Adipose tissue (tissue), 3 donors: ENCODE results near the gene ARHGAP11A. TPM values are rescaled to one million over a fixed set of nuclear protein-coding genes. Genes with fewer than 3 reads are reported as not detected.

Experiments used
- H3K27ac ChIP-seq: one replicate; pipeline ENCODE4 v1.5.1; 2013; ENCODE audit warnings: low read depth, low read length
- WGBS, 3 donors: extraction: QIAGEN DNeasy Blood & Tissue Kit; methylation state at CpG; one replicate each; pipeline ENCODE4 v1.1.7; 2013; 5-methylcytosine and 5-hydroxymethylcytosine counted together
- polyA plus RNA-seq, 3 donors: library from polyadenylated mRNA; stranded (reverse); fragments of 200-250 nt; gene quantifications; one replicate each; pipeline ENCODE4 v1.2.3, GENCODE V29; 2013
- donor health status: healthy with polysubstance abuse.
- donor health status: Bipolar disorder and iron deficiency.
- donor health status: healthy.

Gene ARHGAP11A
- polyA plus RNA-seq, 3 donors, result 1.1 to 4.2 (median 1.1) TPM

DNA sequence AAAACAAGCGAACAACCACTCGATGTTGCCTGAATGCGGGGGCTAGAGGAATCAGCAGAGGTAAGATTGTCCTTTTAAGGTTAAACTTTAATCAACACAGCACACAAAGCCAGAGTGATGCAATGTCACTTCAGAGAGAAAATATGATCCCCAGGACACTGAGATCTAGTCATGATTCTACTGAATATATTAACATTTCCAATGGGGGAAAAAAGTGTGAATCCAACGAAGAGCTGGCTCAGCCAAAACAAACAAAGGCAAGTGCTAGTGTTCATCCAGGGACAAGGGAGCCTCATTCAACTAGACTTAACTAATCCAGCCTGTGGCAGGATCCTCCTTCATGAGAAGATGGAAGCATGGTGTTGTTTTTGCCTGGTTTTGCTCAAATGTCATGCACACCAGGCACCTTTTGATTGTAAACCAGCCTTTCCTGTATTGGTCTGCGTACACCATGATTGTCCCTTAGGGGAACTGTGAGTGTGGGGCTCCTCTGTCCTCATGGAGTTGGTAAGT, 62.0 kb downstream of the ARHGAP11A start:
- H3K27ac ChIP-seq, result no peak overlapping the region
- WGBS, 3 donors, result 41 to 90% (median 79%) methylated on average over 5 of the region's 5 CpGs

DNA sequence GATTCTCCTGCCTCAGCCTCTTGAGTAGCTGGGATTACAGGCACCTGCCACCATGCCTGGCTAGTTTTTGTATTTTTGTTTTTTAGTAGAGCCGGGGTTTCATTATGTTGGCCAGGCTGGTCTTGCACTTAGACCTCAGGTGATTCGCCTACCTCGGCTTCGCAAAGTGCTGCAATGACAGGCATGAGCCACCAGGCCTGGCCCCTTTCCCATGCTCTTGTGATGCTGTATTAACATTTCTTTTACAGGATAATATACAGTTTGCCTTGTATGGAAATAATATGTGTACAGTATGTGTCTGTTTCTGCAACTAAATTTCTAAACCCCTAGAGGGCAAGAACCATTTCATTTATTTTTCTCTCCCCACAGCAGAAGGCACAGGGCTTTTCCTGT, 64.0 kb downstream of the ARHGAP11A start:
- no peak overlapping the region for H3K27ac ChIP-seq
- WGBS, 3 donors, result 95 to 98% (median 96%) methylated on average over 4 of the region's 4 CpGs

DNA sequence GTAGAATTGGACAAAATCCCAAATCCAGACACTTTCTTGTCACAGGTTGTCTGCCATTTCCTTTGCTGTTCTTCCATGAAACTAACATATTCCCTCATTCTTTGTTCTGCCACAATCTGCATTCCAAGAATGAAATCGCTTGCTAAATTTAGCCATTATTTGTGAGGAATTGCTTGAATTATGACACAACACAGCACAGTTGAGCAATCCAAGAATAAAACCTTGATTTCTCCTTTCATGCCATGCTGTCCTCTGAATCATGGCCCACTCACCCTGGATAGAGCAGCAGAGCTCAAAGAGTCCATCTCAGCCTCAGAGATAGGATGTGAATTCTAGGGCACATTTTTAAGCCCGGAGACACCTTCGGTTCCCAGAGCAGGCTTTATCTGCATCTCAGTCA, 67.3 kb downstream of the ARHGAP11A start:
- 85 to 95% (median 88%) methylated on average over 3 of the region's 3 CpGs for WGBS, 3 donors
- no peak overlapping the region for H3K27ac ChIP-seq

GRCh38 chr15:32682977-32683630, 67.8 kb downstream of the ARHGAP11A start:
- WGBS, 3 donors, result 94 to 96% (median 95%) methylated on average over 2 of the region's 2 CpGs
- H3K27ac ChIP-seq, result no peak overlapping the region

- 73 to 89% (median 75%) methylated on average over 8 of the region's 8 CpGs for WGBS, 3 donors
- H3K27ac ChIP-seq, result no peak overlapping the region
These were observed 68.7 kb downstream of the ARHGAP11A start for GRCh38 chr15:32683906-32684584.

GRCh38 chr15:32685576-32685975, 70.3 kb downstream of the ARHGAP11A start:
- WGBS, 3 donors, result 41 to 89% (median 48%) methylated on average over 1 of the region's 1 CpG

GRCh38 chr15:32687556-32687955, 72.3 kb downstream of the ARHGAP11A start:
- WGBS, 3 donors, result 79 to 92% (median 89%) methylated on average over 5 of the region's 5 CpGs
- H3K27ac ChIP-seq, result no peak overlapping the region

More at GRCh38 chr15:32685576-32685975, 70.3 kb downstream of the ARHGAP11A start:
- no peak overlapping the region for H3K27ac ChIP-seq

- 25 to 78% (median 60%) methylated on average over 2 of the region's 2 CpGs for WGBS, 3 donors
- H3K27ac ChIP-seq, result no peak overlapping the region
These were observed 72.9 kb downstream of the ARHGAP11A start for GRCh38 chr15:32688151-32688639.

Other genes starting within 250 kb of the ARHGAP11A start
- 1 to 10 TPM in 2 of 3 donors, under 1 TPM in 1; 0.33 to 1.8 (median 1.2) TPM for gene GOLGA8K, start 212.2 kb upstream of the ARHGAP11A start, polyA plus RNA-seq
- gene GOLGA8O, start 159.9 kb upstream of the ARHGAP11A start, polyA plus RNA-seq, result under 1 TPM; 0.45 to 0.74 (median 0.51) TPM
- 10 to 100 TPM in 2 of 3 donors, 1 to 10 TPM in 1; 7.0 to 57.7 (median 11.5) TPM for gene GOLGA8N, start 22.0 kb upstream of the ARHGAP11A start, polyA plus RNA-seq
- gene SCG5, start 26.2 kb downstream of the ARHGAP11A start, polyA plus RNA-seq, result 10 to 100 TPM in 1 of 3 donors, 1 to 10 TPM in 1, under 1 TPM in 1; 0.83 to 59.5 (median 3.4) TPM
- gene GREM1, start 102.5 kb downstream of the ARHGAP11A start, polyA plus RNA-seq, result 10 to 100 TPM in 1 of 3 donors, 1 to 10 TPM in 1, under 1 TPM in 1; 0.76 to 14.4 (median 1.5) TPM